ENCODE data around the gene NKAIN2.
"Not testable (repeated sequence)": the region's sequence is repeated elsewhere in the genome, so short reads cannot be mapped to it uniquely, and the experiment has no call there.

The NKAIN2 gene

GRCh38 chr6:124659427-124659826 lies 855.8 kb downstream of the NKAIN2 start:
- DNase-seq, result no peak

- no peak for DNase-seq
These were observed 856.5 kb downstream of the NKAIN2 start for GRCh38 chr6:124660185-124660584.

GRCh38 chr6:124661097-124661661 lies 857.5 kb downstream of the NKAIN2 start:
- no peak for DNase-seq

- no peak for DNase-seq
These were observed 864.4 kb downstream of the NKAIN2 start for GRCh38 chr6:124668028-124668427.

GRCh38 chr6:124669713-124670480 lies 866.2 kb downstream of the NKAIN2 start:
- DNase-seq, result no peak

- DNase-seq, result no peak
These were observed 867.1 kb downstream of the NKAIN2 start for GRCh38 chr6:124670801-124671200.

GRCh38 chr6:124671324-124671723 lies 867.7 kb downstream of the NKAIN2 start:
- DNase-seq, result no peak

- no peak for DNase-seq
These were observed 870.4 kb downstream of the NKAIN2 start for GRCh38 chr6:124674042-124674441.

GRCh38 chr6:124676033-124676432 lies 872.4 kb downstream of the NKAIN2 start:
- DNase-seq, result no peak

GRCh38 chr6:124677874-124678273 lies 874.2 kb downstream of the NKAIN2 start:
- no peak for DNase-seq

GRCh38 chr6:124679387-124679786 lies 875.7 kb downstream of the NKAIN2 start:
- no peak for DNase-seq

- no peak for DNase-seq
These were observed 879.1 kb downstream of the NKAIN2 start for GRCh38 chr6:124682751-124683150.

- no peak for DNase-seq
These were observed 879.8 kb downstream of the NKAIN2 start for GRCh38 chr6:124683507-124683906.

GRCh38 chr6:124684621-124685020 lies 881.0 kb downstream of the NKAIN2 start:
- DNase-seq, result no peak

GRCh38 chr6:124688369-124688768 lies 884.7 kb downstream of the NKAIN2 start:
- DNase-seq, result no peak

- DNase-seq, result no peak
These were observed 890.6 kb downstream of the NKAIN2 start for GRCh38 chr6:124694139-124694705.

GRCh38 chr6:124699038-124699437 lies 895.4 kb downstream of the NKAIN2 start:
- DNase-seq, result no peak

- DNase-seq, result no peak
These were observed 899.9 kb downstream of the NKAIN2 start for GRCh38 chr6:124703541-124703940.

GRCh38 chr6:124712532-124712931 lies 908.9 kb downstream of the NKAIN2 start:
- DNase-seq, result not testable (repeated sequence)

- no peak for DNase-seq
These were observed 911.1 kb downstream of the NKAIN2 start for GRCh38 chr6:124714728-124715127.

GRCh38 chr6:124719913-124720312 lies 916.2 kb downstream of the NKAIN2 start:
- no peak for DNase-seq

- DNase-seq, result no peak
These were observed 917.7 kb downstream of the NKAIN2 start for GRCh38 chr6:124721331-124721730.

- DNase-seq, result no peak
These were observed 918.6 kb downstream of the NKAIN2 start for GRCh38 chr6:124722141-124722878.

GRCh38 chr6:124723671-124724070 lies 920.0 kb downstream of the NKAIN2 start:
- DNase-seq, result no peak

Data from CD4-positive, alpha-beta T cell treated with Interleukin-10 for 1 hour (primary cell).